ENCODE measurements around the gene IL5RA.

- TF ChIP-seq CTCF (IDR thresholded peaks at IDR 0.05) (no peak), POLR2A (IDR thresholded peaks at IDR 0.05) (no peak)
These were observed 44.9 kb upstream of the IL5RA start for GRCh38 chr3:3154879-3155610.
